Measurements from ENCODE around the gene HBD.
"Not testable (repeated sequence)": the region's sequence is repeated elsewhere in the genome, so short reads cannot be mapped to it uniquely, and the experiment has no call there.

GRCh38 chr11:5254023-5254422 lies 19.7 kb upstream of the HBD start:
- TF ChIP-seq, protein P1, sequence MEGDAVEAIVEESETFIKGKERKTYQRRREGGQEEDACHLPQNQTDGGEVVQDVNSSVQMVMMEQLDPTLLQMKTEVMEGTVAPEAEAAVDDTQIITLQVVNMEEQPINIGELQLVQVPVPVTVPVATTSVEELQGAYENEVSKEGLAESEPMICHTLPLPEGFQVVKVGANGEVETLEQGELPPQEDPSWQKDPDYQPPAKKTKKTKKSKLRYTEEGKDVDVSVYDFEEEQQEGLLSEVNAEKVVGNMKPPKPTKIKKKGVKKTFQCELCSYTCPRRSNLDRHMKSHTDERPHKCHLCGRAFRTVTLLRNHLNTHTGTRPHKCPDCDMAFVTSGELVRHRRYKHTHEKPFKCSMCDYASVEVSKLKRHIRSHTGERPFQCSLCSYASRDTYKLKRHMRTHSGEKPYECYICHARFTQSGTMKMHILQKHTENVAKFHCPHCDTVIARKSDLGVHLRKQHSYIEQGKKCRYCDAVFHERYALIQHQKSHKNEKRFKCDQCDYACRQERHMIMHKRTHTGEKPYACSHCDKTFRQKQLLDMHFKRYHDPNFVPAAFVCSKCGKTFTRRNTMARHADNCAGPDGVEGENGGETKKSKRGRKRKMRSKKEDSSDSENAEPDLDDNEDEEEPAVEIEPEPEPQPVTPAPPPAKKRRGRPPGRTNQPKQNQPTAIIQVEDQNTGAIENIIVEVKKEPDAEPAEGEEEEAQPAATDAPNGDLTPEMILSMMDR (IDR thresholded peaks at IDR 0.05; ENCODE audit: borderline replicate concordance, extremely low read depth, low read length, poor library complexity, severe bottlenecking), result not testable (repeated sequence)
- not testable (repeated sequence) for TF ChIP-seq EZH2 (IDR thresholded peaks at IDR 0.05; ENCODE audit: borderline replicate concordance, low read depth, low read length, severe bottlenecking)

Data from DND-41 (cell line).